ENCODE results near the gene CEP128. TPM values are rescaled to one million over a fixed set of nuclear protein-coding genes. Genes with fewer than 3 reads are reported as not detected.

Gene CEP128
- total and polyA plus RNA-seq, 3 donors from 2014 or later, result 8.5 to 30.9 (median 15.3) TPM

- Histone ChIP-seq H3K27me3 (no peaks in the 10 kb centered on the region), H3K36me3 (ENCODE audit: low read depth, missing control alignments) (no peaks in the 10 kb centered on the region), H3K4me1 (no peaks in the 10 kb centered on the region), H3K27ac (no peak overlapping the region), H3K4me3 (no peak overlapping the region), H3K9me3 (no peaks in the 10 kb centered on the region)
- TF ChIP-seq POLR2A (IDR thresholded peaks at IDR 0.05), result no peak
- no peak for TF ChIP-seq CTCF (IDR thresholded peaks at IDR 0.05)
- intact Hi-C loops (cut with DNase I; ENCODE audit: low total_unique reads), result no loop called here
- 88 to 90% methylated on average over 5 of the region's 5 CpGs for WGBS, 2 donors
- no peak for DNase-seq
These were observed 403.9 kb downstream of the CEP128 start for GRCh38 chr14:80537626-80538025.

GRCh38 chr14:80536456-80536855 lies 405.1 kb downstream of the CEP128 start:
- H3K27ac ChIP-seq, result no peak overlapping the region
- TF ChIP-seq POLR2A (IDR thresholded peaks at IDR 0.05) (no peak), CTCF (IDR thresholded peaks at IDR 0.05) (no peak)
- no peaks in the 10 kb centered on the region for H3K36me3 ChIP-seq (ENCODE audit: low read depth, missing control alignments)
- H3K9me3 ChIP-seq, result no peaks in the 10 kb centered on the region
- WGBS, 2 donors, result 78 to 86% methylated on average over 4 of the region's 4 CpGs
- intact Hi-C loops (cut with DNase I; ENCODE audit: low total_unique reads), result no loop called here
- H3K27me3 ChIP-seq, result no peaks in the 10 kb centered on the region
- H3K4me3 ChIP-seq, result no peak overlapping the region
- no peak for DNase-seq
- no peaks in the 10 kb centered on the region for H3K4me1 ChIP-seq

GRCh38 chr14:80535171-80535570 lies 406.4 kb downstream of the CEP128 start:
- no peak overlapping the region for H3K27ac ChIP-seq
- TF ChIP-seq CTCF (IDR thresholded peaks at IDR 0.05) (no peak), POLR2A (IDR thresholded peaks at IDR 0.05) (no peak)
- H3K4me1 ChIP-seq, result no peaks in the 10 kb centered on the region
- H3K4me3 ChIP-seq, result no peak overlapping the region
- no peaks in the 10 kb centered on the region for H3K27me3 ChIP-seq
- no peak for DNase-seq
- no peaks in the 10 kb centered on the region for H3K36me3 ChIP-seq (ENCODE audit: low read depth, missing control alignments)
- H3K9me3 ChIP-seq, result no peaks in the 10 kb centered on the region
- 36 to 57% methylated on average over 4 of the region's 4 CpGs for WGBS, 2 donors
- intact Hi-C loops (cut with DNase I; ENCODE audit: low total_unique reads), result no loop called here

- intact Hi-C loops (cut with DNase I; ENCODE audit: low total_unique reads), result no loop called here
- Histone ChIP-seq H3K4me1 (no peaks in the 10 kb centered on the region), H3K9me3 (no peaks in the 10 kb centered on the region), H3K36me3 (ENCODE audit: low read depth, missing control alignments) (no peaks in the 10 kb centered on the region), H3K4me3 (no peak overlapping the region), H3K27me3 (no peaks in the 10 kb centered on the region), H3K27ac (no peak overlapping the region)
- DNase-seq, result no peak
- TF ChIP-seq CTCF (IDR thresholded peaks at IDR 0.05), result no peak
- TF ChIP-seq POLR2A (IDR thresholded peaks at IDR 0.05), result no peak
These were observed 417.9 kb downstream of the CEP128 start for GRCh38 chr14:80523518-80524117.

GRCh38 chr14:80522936-80523335 lies 418.6 kb downstream of the CEP128 start:
- Histone ChIP-seq H3K27ac (no peak overlapping the region), H3K4me3 (no peak overlapping the region), H3K4me1 (no peaks in the 10 kb centered on the region), H3K27me3 (no peaks in the 10 kb centered on the region), H3K36me3 (ENCODE audit: low read depth, missing control alignments) (no peaks in the 10 kb centered on the region), H3K9me3 (no peaks in the 10 kb centered on the region)
- no peak for DNase-seq
- TF ChIP-seq CTCF (IDR thresholded peaks at IDR 0.05) (no peak), POLR2A (IDR thresholded peaks at IDR 0.05) (no peak)
- intact Hi-C loops (cut with DNase I; ENCODE audit: low total_unique reads), result no loop called here
